GM19351 (cell line): ENCODE measurements around the gene TRIM69.
A peak's percentile ranks its signal among the peaks of the same experiment; 100 is the strongest.

Experiments used
- ATAC-seq: cut with Tn5 transposase; IDR thresholded peaks from one replicate; pipeline ENCODE4 v1.9.1; 2021; ENCODE audit warnings: mild to moderate bottlenecking, moderate library complexity; ENCODE audit not compliant: unreplicated experiment

TRIM69 gene

DNA sequence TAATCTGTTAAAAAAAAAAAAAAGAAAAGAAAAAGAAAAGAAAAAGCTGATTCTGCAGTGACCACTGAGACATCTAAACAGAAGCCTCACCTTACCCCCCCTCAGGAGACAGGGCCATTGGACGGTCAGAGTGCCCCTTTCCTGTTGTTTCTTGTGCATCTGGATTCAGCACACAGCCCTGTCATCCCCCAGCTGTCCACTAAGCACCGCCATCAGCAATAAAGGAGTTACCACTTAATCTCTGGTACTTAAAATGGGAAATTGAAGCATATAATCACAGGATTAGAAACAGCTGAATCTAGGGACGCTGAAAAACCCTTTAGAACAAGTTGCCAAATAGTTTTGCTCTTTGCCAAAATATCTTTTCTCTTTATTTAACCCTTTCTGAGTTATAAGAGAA, 62.5 kb downstream of the TRIM69 start:
- ATAC-seq, result no peak

DNA sequence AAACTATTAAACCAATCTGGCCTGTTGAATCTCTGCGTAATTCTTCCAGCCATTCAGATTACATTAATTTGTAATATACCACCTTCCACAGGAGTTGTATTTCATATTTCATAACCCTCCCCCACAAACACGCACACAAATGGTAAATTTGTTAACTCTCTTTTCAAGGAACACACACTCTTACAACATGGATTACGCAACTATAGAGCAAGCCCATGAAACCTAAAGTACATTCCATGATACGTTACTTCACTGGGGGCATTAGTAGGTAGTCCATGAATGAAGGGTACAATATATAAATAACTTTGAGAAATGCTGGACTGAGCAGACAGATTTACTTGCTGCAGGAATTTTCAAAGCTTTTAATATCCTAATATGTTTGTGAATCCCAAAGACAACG, 65.0 kb downstream of the TRIM69 start:
- ATAC-seq, result no peak

DNA sequence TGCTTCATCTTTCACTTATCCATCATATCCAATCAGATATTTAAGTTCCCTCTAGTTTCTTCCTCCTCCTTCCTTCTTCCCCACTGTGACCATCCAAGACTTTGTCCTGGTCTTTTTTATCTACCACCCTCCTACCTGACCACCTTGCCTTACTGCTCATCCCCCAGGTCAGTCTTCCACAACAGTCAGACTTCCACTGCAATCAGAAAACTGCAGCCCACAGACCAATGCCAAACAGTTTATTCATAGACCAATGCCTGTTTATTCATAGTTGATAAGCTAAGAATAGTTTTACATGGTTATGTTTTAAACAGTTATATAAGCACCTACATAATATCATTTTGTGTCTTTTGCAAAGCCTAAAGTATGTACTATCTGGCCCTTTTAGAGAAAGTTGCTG, 65.5 kb downstream of the TRIM69 start:
- ATAC-seq, result no peak

DNA sequence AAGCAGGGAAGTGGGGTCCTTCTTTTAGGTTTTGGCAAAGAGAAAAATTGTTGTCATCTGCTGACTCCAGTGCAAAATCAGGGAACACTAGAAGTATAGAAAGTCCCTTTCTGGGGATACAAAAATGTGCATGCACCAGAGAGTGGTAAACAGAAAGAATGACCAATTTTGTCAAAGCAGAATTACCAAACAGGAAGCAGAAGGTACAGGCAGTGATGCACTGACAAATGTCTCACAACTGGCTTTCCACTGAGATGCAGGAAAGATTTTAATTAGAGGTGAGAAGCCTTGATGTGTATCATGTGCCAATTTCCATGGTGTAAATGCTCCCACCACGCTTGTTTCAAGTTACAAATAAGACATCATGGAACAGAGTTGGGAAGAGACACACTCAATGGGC, 66.0 kb downstream of the TRIM69 start:
- ATAC-seq, result peak; percentile 70

DNA sequence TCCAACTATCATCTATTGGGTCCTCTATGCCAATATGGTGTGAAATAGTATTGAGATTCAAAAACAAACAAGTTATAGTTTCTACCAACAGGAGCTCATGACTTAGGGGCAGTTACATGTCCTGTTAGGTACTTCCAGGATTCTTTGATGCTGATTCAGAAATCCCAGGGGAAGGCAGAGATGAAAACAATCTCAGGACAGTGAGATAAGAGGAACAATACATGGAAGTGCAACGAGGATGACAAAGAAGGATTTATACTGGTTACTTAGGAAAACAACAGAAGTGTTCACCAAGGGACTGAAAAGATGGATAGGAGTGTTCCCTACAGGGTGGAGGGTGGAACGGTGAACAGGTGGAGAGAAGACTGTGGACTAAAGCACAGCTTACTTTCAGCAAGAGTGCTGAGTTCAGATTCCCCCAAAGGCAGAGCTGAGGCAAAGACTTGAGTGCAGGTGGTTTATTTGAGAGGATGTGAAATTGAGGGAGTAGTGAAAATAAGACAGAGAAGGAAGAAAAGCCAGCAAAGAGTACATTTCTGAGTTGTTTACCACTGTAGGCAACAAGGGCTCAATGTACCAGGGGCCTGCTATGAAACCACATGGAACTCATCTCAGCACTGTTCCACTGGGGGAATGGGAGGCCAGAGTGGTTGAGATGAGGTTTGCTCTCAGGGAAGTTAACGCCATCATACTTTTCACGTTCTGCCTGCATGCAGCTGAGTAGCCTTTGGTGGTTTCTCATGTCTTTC, 68.1 kb downstream of the TRIM69 start:
- ATAC-seq, result no peak

DNA sequence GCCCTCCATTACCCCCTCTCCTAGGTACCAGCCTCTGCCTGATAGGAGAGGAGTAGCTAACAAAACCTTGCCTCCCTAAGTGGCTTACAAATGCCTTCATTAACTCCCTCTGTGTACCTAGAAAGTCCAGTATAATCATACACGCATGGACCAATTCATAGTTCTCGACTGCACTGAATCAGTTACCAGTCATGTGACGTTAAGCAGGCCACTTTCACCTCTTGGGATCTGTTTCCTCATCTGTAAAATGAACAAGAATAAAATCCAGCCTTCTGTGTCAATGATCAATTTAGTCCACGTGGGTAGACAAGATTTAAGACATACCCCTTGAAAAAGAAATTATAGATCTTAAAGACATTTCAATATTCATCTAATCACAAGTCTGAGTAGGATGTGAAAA, 72.2 kb downstream of the TRIM69 start:
- no peak for ATAC-seq

DNA sequence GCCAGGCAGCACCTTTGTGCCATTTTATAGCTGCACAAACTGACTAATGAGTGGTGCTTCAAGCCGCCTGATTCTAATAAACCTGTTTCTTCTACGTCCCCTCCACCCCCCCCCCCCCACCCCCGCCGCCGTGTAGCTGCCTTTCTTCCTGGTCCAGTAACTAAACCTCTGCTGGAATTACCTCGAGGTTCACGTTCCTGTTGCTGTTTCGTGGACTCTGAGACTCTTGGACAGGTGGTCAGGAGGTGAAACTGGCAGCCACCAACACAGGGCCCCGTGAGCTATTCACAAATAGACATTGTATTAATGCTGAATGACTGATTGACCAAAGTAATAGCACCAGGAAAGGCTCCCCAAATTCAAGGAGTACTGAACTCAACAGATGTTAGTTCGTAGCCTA, 73.9 kb downstream of the TRIM69 start:
- ATAC-seq, result no peak

DNA sequence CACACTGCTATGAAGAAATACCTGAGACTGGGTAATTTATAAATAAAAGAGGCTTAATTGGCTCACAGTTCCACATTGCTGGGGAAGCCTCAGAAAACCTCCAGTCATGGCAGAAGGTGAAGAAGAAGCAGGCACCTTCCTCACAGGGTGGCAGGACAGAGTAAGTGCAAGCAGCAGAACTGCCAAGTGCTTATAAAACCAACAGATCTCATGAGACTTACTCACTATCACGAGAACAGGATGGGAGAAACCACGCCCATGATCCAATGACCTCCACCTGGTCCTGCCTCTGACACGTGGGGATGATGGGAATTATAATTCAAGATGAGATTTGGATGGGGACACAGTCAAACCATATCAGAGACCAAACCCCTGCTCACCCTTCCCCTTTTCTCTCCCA, 75.0 kb downstream of the TRIM69 start:
- ATAC-seq, result no peak

DNA sequence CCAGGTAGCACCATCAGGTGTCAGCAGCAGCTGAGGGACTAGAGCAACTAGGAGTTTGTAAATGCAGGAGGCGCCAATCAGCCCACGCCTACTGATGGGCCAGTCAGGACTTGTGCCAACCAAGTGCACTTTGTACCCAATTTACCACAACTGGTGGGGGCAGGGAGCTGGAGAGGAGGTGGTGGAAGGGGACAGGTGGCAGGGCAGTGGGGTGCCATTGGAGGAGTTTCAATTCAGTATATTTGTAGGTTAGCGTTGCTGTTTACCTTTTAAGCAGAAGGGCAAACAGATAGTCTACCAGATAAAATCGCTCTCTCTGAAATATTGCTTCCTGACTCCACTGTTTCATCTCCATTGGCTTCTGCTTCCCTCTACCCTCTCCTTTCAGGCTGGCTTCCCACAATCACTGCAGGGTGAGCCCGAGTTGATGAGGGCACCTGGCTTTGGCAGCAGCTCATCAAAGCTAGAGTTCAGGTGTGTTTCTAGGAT, 75.7 kb downstream of the TRIM69 start:
- ATAC-seq, result no peak

DNA sequence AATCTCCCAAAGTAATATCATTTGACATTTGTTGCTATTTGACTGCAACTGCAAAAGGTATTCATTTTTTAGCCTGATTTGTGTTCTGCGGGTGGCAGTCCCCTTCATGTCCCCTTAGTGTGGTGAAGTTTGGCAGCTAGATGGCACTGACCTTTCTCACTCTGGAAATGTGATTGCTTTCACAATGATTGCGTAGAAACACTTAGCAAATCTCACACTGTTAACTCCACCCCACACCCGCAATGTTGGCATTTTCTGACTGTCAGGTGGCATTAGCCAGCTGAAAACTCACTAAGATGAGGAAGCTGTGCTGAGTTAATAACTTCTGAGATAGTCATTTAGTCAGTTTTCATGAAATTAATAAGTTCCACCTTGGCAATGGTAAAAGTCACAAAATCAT, 76.9 kb downstream of the TRIM69 start:
- no peak for ATAC-seq
